Hippocampal formation (tissue), 2 donors: ENCODE data around the gene SLC6A9.
A peak's percentile ranks its signal among the peaks of the same experiment; 100 is the strongest.

ENCODE experiments used
- DNase-seq, 2 donors: peaks; one replicate each; lab custom pipeline; 2025; lab: John Stamatoyannopoulos, UW

Gene SLC6A9

GRCh38 chr1:43983253-43983899 lies 47.9 kb downstream of the SLC6A9 start:
- no peak for DNase-seq

GRCh38 chr1:43982808-43983207 lies 48.5 kb downstream of the SLC6A9 start:
- no peak for DNase-seq

GRCh38 chr1:43982241-43982640 lies 49.0 kb downstream of the SLC6A9 start:
- DNase-seq = no peak

- no peak for DNase-seq
These were observed 49.6 kb downstream of the SLC6A9 start for GRCh38 chr1:43981636-43982035.

- DNase-seq = no peak
These were observed 50.1 kb downstream of the SLC6A9 start for GRCh38 chr1:43981135-43981491.

GRCh38 chr1:43980255-43981134 lies 50.8 kb downstream of the SLC6A9 start:
- DNase-seq = no peak

GRCh38 chr1:43979528-43980254 lies 51.6 kb downstream of the SLC6A9 start:
- DNase-seq = peak in 1 of 2 donors; percentile 15

- no peak for DNase-seq
These were observed 52.1 kb downstream of the SLC6A9 start for GRCh38 chr1:43979261-43979527.

- DNase-seq = peak in 1 of 2 donors; percentile 26
These were observed 52.6 kb downstream of the SLC6A9 start, which contains the start of gene B4GALT2 for GRCh38 chr1:43978551-43979260. B4GALT2 (plus strand) TSS chr1:43979210; CDS start chr1:43981161, 1,951 bp downstream.

- no peak for DNase-seq
These were observed 53.1 kb downstream of the SLC6A9 start for GRCh38 chr1:43978264-43978550.

- DNase-seq = no peak
These were observed 53.6 kb downstream of the SLC6A9 start for GRCh38 chr1:43977376-43978263.

GRCh38 chr1:43976890-43977289 lies 54.4 kb downstream of the SLC6A9 start:
- no peak for DNase-seq

GRCh38 chr1:43976045-43976444 lies 55.2 kb downstream of the SLC6A9 start:
- DNase-seq = no peak

- DNase-seq = peak in 1 of 2 donors; percentile 34
These were observed 55.9 kb downstream of the SLC6A9 start for GRCh38 chr1:43975249-43975961.

- DNase-seq = peak; percentile 92 to 95
These were observed 56.6 kb downstream of the SLC6A9 start, which contains the start of gene ATP6V0B for GRCh38 chr1:43974443-43975248. ATP6V0B (plus strand) TSS chr1:43974960; CDS start chr1:43975041, 81 bp downstream.

GRCh38 chr1:43973981-43974442 lies 57.2 kb downstream of the SLC6A9 start:
- DNase-seq = no peak

- no peak for DNase-seq
These were observed 59.8 kb downstream of the SLC6A9 start for GRCh38 chr1:43971336-43971980.

- no peak for DNase-seq
These were observed 60.4 kb downstream of the SLC6A9 start for GRCh38 chr1:43970911-43971310.

- no peak for DNase-seq
These were observed 60.8 kb downstream of the SLC6A9 start for GRCh38 chr1:43970502-43970901.
